Measurements from ENCODE around the gene FARP1.

Gene FARP1

GRCh38 chr13:98333486-98333885, 190.6 kb downstream of the FARP1 start:
- no peak for DNase-seq (ENCODE audit: low spot score)

GRCh38 chr13:98334620-98335205, 191.8 kb downstream of the FARP1 start:
- DNase-seq (ENCODE audit: low spot score) = no peak

GRCh38 chr13:98335721-98336120, 192.8 kb downstream of the FARP1 start:
- no peak for DNase-seq (ENCODE audit: low spot score)

DNA sequence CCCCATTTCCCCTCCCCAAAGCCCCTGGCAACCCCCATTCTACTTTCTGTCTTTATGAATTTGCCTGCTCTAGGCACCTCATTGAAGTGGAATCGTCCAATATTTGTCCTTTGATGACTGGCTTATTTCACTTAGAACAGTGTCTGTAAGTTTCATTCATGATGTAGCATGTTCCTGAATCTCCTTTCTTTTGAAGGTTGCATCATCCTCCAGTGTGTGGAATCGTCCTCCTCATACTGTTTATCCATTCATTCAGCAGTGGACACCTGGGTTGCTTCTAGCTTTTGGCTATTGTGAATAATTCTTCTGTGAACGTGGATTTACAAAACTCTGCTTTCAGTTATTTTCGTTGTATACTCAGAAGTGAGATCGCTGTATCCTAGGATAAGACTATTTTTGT, 195.4 kb downstream of the FARP1 start:
- no peak for DNase-seq (ENCODE audit: low spot score)

- DNase-seq (ENCODE audit: low spot score) = no peak
Measured at GRCh38 chr13:98339684-98340425, 197.0 kb downstream of the FARP1 start.

- no peak for DNase-seq (ENCODE audit: low spot score)
Measured at GRCh38 chr13:98342953-98343352, 200.1 kb downstream of the FARP1 start.

GRCh38 chr13:98343461-98343860, 200.6 kb downstream of the FARP1 start:
- DNase-seq (ENCODE audit: low spot score) = no peak

DNA sequence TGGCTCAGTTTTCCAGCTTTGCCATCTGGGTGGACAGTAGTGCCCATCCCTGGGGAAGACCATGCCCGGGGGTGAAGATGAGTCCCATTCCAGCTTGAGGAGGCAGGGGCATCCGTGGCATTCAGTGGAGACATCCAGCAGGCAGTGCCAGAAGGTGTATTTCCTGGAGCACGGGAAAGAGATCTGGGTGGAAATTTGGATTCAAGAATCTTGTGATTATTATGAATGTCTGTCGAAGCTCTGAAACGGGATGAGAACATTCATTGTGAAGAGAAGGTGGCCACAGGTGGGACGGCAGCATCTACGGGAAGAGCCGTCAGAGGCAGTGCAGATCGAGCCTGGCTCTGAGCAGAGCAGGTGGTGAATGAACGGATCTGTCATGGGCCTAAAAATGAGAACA, 201.5 kb downstream of the FARP1 start:
- DNase-seq (ENCODE audit: low spot score) = no peak

DNA sequence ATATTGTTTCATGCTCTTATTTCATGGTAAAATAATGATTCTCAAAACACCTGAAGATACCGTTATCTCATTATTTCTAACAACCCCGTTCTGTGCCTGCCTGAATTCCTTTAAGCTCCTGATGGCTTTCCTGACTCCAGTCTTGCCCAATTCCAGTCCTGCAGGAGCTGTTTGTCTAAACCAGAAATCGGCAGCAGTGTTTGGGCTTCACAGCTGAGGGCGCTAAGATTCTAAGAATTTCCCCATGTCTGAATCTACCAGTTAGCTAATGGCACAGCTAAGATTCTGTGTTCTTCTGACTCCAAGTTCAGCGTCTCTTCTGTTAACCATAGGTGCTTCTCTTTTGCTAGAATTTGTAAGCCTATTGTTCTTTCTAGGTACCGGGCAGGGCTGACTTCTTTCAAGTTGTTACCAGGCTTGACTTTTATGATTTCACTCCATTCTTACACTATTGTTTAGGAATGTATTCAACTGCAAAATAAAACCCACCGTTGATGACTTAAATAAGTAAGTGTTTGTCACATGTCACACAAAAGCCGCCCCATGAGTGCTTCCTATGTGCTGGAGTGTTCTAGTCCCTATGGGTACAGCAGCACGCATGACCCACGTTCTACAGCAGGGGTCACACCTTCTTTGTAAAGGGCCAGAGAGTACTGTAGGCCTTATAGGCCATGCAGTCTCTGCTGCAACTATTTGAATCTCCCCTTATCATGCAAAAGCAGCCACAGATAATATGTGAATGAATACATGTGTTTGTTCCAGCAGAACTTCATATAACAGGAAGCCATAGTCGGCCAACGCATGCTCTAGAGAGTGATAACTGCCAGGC, 202.4 kb downstream of the FARP1 start:
- no peak for DNase-seq (ENCODE audit: low spot score)

DNA sequence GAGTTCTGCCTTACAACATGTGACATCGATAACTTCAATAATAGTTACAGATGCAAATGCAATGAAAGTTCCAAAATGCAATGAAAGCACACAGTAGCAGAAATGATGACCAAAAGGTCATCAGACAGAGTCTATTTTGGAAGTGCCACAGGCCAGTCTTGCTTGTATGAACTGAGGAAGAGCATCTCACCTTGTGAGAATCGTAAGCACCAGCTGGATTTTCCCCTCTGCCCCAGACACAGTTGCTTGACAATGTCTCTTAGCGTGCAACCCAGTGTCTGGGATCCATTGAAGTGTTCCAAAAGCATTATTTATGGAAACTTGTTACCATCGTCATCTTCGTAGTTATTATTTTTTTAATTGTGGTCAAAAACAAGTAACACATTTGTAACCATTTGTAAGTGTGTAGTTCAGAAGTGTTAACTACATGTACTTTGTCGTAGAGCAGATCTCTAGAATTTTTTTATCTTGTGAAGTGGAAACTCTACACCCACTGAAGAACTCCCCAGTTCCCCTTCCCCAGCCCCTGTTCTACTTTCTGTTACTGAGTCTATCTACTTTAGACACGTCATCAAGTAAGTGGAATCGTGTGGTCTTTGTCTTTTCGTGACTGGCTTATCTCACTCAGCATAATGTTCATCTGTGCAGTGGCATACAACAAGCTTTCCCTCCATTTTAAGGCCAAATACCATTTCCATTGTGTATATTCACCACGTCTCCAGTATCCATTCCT, 204.2 kb downstream of the FARP1 start:
- no peak for DNase-seq (ENCODE audit: low spot score)

GRCh38 chr13:98347756-98348155, 204.9 kb downstream of the FARP1 start:
- no peak for DNase-seq (ENCODE audit: low spot score)

- DNase-seq (ENCODE audit: low spot score) = no peak
Measured at GRCh38 chr13:98348466-98349200, 205.7 kb downstream of the FARP1 start.

DNA sequence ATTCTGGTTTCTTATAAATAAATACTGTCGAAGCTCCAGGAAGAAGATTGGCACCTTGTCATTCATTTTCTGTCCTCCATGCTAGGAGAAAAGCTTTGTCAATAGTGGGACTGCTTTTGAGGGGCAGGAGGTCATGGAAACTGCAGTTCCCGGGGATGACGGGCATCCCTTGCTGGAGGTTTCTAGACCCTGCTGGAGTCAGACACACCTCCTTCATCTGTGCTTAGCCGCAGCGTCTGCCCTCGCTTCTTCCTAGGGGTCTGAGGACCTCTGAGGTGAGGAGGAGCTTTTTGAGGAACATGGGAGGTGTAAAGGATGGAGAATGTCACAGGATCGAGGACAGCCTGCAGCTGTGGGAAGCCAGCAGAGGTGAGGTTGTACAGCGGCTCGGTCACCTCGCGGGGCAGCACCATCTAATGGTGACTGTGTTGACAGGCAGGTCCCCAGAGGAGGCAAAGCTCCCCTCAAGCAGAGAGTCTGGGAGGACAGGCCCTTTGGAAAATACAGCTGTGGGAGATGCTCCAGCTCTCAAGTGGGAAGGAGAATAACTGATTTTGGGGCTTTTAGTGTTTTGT, 206.9 kb downstream of the FARP1 start:
- peak; percentile 30 for DNase-seq (ENCODE audit: low spot score)

GRCh38 chr13:98350746-98351330, 207.9 kb downstream of the FARP1 start:
- DNase-seq (ENCODE audit: low spot score) = no peak

- DNase-seq (ENCODE audit: low spot score) = no peak
Measured at GRCh38 chr13:98351636-98352035, 208.7 kb downstream of the FARP1 start.

DNA sequence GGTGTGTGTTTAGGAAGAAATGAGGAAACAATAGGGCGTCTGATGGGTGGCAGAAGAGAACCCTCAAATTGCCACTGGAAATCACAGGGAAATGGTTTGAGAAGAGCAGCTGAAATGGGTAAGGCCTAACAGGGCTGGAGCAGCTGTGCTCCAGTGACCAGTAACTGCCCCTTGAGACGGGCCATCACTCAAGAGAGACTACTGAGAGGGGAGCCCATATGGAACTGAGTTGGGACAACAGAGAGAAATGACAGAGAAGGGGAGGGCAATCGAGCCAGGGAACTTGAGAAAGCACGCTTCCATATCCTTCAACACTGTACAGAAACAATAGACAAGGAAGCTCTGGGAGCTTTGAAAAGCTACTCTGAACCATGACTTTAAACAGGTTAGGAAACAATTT, 209.3 kb downstream of the FARP1 start:
- no peak for DNase-seq (ENCODE audit: low spot score)

GRCh38 chr13:98353750-98354149, 210.9 kb downstream of the FARP1 start:
- no peak for DNase-seq (ENCODE audit: low spot score)

DNA sequence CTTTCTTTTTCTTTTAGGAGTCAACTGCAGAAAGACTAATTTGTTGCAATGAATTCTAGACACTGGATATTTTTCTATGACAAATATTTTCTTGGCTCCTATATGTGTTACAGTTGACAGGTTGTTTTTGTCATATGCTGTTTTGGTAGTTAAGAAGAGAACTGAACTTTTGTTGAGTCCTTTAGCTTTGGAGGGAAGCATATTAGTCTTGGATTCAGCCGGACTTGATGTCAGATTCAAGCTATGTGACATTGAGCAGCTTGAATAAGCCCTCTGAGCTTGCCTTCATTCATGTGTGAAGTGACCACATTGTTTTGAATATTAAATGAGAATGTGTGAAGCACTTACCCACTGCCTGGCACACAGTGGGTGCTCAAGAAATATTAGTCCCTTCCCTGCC, 216.0 kb downstream of the FARP1 start:
- DNase-seq (ENCODE audit: low spot score) = no peak

DNA sequence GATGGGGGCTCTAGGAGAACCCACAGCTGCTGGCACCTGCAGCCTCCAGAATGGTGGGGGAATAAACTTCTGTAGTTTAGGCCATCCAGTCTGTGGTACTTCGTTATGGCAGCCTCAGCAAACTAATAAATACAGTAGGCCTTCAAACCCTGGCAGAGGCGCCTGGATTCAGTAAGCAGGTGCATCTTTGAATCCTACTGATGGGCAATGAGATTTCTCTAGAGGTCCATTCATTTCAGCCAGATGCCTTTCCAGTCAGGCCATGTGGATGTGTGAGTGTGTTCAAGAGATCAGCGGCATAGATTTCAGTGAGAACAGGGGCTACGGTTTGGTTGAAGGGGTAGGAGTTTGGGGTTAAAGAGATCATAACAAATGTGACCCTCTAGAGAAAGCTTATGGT, 217.7 kb downstream of the FARP1 start:
- DNase-seq (ENCODE audit: low spot score) = peak; percentile 44

- DNase-seq (ENCODE audit: low spot score) = no peak
Measured at GRCh38 chr13:98363326-98363725, 220.4 kb downstream of the FARP1 start.

DNA sequence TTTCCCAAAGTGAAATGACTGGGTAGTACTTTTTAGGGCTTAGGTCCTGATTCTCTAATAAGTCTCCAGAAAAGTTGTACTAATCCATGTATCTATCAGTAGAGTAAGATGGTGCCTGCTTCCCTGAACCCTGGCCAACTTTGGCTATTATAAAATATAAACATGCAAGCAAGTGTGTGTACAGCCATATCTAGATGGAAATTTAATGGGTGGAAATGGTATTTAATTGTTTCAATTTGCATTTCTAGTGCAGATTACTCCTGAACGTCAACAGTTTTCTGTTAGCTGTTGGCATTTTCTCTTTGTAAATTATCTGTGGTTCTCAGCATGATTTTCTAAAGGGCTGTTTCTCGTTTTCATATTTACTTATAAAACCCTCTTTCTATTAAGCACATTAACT, 221.3 kb downstream of the FARP1 start:
- no peak for DNase-seq (ENCODE audit: low spot score)
